VCaP (cell line): ENCODE results near the gene QRICH1.

Experiments
- H3K27ac ChIP-seq: fragments of 450-650 bp; 2 replicates; pipeline ENCODE4 v1.5.1; 2017
- CTCF ChIP-seq: fragments of 450-650 bp; conservative IDR thresholded peaks from 2 replicates; pipeline ENCODE4 v1.5.1; 2017; ENCODE audit warnings: mild to moderate bottlenecking, moderate library complexity

The QRICH1 gene

GRCh38 chr3:49122451-49122850 lies 28.6 kb upstream of the QRICH1 start:
- 0 out of 2 replicates have a peak overlapping the region, but pooled peaks have one; percentile 98 for H3K27ac ChIP-seq
- TF ChIP-seq CTCF = no peak

- no peak for TF ChIP-seq CTCF
- H3K27ac ChIP-seq = peak overlapping the region; percentile 98
Measured at GRCh38 chr3:49122022-49122421, 28.2 kb upstream of the QRICH1 start.

DNA sequence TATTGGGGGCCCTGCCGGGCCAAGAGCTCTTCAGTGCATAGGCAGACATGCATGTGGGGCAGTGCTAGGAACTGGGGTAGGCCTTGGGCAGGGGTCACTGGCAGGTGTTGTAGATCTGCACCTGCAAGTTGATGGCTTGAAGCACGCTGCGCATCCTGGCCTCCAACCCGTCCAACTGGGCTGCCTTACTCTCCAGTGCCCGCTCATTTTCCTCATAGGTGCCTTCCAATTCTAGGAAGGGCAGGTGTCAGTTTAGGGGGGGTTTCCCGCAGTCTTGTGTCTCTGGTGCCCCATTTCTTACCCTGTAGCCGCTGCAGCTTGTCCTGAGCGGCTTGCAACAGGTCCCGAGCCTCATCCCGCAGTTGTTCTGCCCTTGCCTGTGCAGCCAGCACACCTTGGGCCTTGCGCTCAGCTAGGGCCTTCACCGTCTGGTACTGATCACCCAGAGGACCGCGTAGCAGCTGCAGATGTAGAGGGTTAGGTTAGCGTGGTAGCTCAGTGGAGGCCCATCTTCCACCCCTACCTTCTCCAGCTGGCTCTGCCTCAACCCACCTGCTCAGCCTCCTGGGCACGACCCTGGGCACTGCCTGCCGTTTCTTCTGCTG lies 27.4 kb upstream of the QRICH1 start:
- H3K27ac ChIP-seq = peak overlapping the region; percentile 98
- no peak for TF ChIP-seq CTCF

- peak within 1 kb of the TSS; percentile 98 for H3K27ac ChIP-seq
- TF ChIP-seq CTCF = peak; percentile 12; the same call in 1 of the 2 replicates
Measured at GRCh38 chr3:49120438-49121131, 26.7 kb upstream of the QRICH1 start, which contains the start of gene USP19. Gene USP19, minus strand, starts transcription at chr3:49120823. Its CDS starts 1,678 bp downstream, at chr3:49119145.

DNA sequence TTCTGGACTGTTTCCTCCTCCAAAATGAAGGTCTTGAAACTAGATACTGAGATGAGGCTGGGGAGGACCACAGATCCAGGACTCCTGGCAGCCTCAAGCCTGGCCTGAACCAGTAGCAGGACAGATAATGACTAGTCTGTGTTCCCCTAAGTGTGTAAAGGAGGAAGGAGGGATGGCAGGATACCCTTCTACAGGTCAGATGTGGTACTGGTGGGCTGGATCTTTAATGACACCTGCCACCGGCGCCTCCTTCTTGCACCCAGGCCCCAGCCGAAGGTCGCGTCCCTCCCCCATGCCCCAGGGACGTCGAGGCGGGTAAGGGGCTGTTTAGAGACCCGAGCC lies 26.2 kb upstream of the QRICH1 start:
- peak overlapping the region; percentile 98 for H3K27ac ChIP-seq
- TF ChIP-seq CTCF = no peak

- no peak for TF ChIP-seq CTCF
- peak overlapping the region; percentile 98 for H3K27ac ChIP-seq
Measured at GRCh38 chr3:49119439-49119838, 25.6 kb upstream of the QRICH1 start.

GRCh38 chr3:49119036-49119435 lies 25.2 kb upstream of the QRICH1 start:
- no peak for TF ChIP-seq CTCF
- peak overlapping the region; percentile 98 for H3K27ac ChIP-seq
